Measurements from ENCODE around the gene LSM7.
"Not testable (repeated sequence)": the region's sequence is repeated elsewhere in the genome, so short reads cannot be mapped to it uniquely, and the experiment has no call there.

The LSM7 gene

DNA sequence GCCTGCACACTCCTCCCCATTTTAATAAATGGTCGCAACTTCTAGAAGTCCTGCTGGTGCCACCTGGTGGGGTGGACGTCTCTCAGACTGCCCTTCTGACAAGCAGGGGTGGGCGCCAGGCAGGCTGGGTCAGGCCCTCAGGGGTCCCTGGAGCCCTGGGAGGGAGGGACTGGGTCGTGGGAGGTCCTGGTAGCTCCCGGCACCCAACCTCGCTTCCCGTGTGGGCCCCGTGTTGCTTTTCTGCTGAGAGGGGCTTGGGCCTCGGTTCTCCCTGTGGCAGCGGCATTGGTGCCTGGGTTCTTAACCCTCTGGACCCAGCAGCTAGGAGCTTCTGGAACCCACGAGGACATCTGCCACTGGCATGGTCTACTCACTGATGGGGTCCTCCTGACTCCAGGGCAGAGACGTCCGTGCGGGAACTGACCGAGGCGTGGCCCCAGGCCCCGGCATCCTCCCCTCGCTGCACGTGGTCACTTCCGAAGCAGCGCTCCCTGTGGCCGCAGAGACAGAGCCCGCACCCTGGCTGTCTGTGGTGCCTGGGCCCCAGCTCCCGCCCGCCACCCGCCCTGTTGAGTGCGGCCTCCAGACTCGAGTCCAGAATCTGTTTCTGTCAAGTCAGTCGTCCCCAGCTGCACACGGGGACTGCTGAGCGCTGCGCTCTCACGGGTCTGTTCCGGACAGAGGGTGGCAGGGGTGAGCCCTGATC, 25.7 kb upstream of the LSM7 start:
- Histone ChIP-seq H3K9ac (ENCODE audit: low read length) (no peak overlapping the region), H3K36me3 (ENCODE audit: control insufficient read depth, insufficient read depth, low read length) (peaks cover 18% of the 10 kb centered on the region), H3K4me3 (ENCODE audit: low read depth, low read length) (no peak overlapping the region)

DNA sequence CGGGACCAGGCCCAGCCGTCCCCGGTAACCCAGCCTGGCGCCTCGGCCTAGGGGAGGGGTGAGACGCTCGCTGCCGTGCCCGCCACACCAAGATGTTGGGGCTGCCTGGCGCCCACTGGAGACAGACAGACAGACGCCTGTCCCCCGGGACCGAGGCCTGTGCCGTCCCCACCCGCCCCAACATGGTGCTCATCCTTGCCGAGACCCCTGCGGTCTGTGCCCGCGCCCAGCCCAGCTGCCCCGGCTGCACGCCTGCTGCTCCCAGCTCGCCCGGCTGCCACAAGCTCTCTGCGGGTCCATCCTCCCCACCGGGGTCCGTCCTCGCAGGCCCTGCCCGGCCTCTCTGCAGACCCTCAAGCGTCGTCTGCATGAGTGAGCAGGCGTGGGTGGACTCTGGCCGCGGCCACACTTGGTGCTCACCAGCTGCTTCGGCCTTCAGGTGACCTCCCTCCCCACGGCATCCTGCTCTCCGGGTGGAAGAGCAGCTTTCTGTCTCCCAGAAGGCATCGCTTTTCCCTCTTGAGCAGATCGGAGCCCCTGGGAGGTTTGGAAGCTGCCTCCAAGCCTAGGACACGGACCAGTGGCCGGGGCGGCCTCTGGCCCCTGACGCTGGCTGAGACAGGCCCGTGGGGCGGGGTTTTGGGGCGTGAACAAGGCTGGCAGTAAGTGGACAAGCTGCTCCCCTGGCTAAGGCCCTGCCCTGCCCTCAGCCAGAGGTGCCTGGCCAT, 24.9 kb upstream of the LSM7 start:
- H3K4me1 ChIP-seq (ENCODE audit: control insufficient read depth, insufficient read depth, low read length) = no peaks in the 10 kb centered on the region
- H3K4me3 ChIP-seq (ENCODE audit: low read depth, low read length) = no peak overlapping the region
- H3K9ac ChIP-seq (ENCODE audit: low read length) = no peak overlapping the region
- H3K27me3 ChIP-seq (ENCODE audit: control insufficient read depth, insufficient read depth, low read length) = peaks cover 5% of the 10 kb centered on the region; the same call in 1 of the 2 replicates
- H3K27ac ChIP-seq (ENCODE audit: low read depth, low read length) = peak overlapping the region; percentile 10; the same call in 1 of the 2 replicates
- no peaks in the 10 kb centered on the region for H3K9me3 ChIP-seq (ENCODE audit: control insufficient read depth, insufficient read depth, low read depth, low read length)
- peaks cover 24% of the 10 kb centered on the region for H3K36me3 ChIP-seq (ENCODE audit: control insufficient read depth, insufficient read depth, low read length)

More for the DNA sequence above, 25.7 kb upstream of the LSM7 start:
- Histone ChIP-seq H3K27ac (ENCODE audit: low read depth, low read length) (no peak overlapping the region), H3K9me3 (ENCODE audit: control insufficient read depth, insufficient read depth, low read depth, low read length) (no peaks in the 10 kb centered on the region), H3K4me1 (ENCODE audit: control insufficient read depth, insufficient read depth, low read length) (no peaks in the 10 kb centered on the region), H3K27me3 (ENCODE audit: control insufficient read depth, insufficient read depth, low read length) (peaks cover 12% of the 10 kb centered on the region)

DNA sequence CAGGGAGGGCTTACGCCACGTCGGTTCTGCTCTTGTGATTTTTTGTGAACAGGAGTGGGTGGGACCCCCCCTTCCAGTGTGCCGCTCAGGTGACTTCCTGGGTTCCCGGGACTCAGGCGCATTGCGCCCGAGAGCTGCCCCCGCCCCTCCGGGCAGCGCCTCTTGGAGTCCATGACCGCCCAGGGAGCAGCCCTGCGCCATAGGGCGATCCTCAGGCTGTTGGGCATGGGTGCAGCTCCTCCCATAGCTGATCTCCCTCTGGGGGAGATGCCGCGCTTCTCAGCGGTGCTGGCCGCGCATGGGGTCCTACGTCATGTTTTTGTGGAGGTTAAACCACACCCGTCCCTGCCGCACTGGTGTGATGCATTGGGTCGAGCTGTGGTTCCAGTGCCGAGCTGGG, 23.7 kb upstream of the LSM7 start:
- Histone ChIP-seq H3K9me3 (ENCODE audit: control insufficient read depth, insufficient read depth, low read depth, low read length) (no peaks in the 10 kb centered on the region), H3K9ac (ENCODE audit: low read length) (no peak overlapping the region), H3K4me1 (ENCODE audit: control insufficient read depth, insufficient read depth, low read length) (no peaks in the 10 kb centered on the region), H3K36me3 (ENCODE audit: control insufficient read depth, insufficient read depth, low read length) (peaks cover 25% of the 10 kb centered on the region), H3K27me3 (ENCODE audit: control insufficient read depth, insufficient read depth, low read length) (no peaks in the 10 kb centered on the region), H3K27ac (ENCODE audit: low read depth, low read length) (no peak overlapping the region), H3K4me3 (ENCODE audit: low read depth, low read length) (no peak overlapping the region)

DNA sequence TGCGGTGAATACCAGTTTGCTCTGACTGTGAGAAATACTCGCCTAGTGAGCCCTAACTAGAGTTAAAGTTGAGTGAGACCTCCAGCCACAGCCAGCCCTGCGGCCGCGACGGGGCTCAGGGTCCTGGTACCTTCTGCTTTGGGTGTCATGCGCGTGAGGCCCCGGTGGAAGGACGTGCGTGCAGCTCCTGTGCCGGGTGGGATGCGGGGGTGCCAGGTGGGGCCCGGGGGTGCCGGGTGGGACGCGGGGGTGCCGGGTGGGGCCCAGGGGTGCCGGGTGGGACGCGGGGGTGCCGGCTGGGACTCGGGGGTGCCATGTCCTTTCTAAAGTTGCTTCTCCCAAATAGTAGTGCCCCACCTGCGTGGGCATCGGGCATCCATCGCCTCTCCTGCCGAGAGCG, 23.2 kb upstream of the LSM7 start:
- H3K9me3 ChIP-seq (ENCODE audit: control insufficient read depth, insufficient read depth, low read depth, low read length) = no peaks in the 10 kb centered on the region
- H3K4me3 ChIP-seq (ENCODE audit: low read depth, low read length) = no peak overlapping the region
- no peak overlapping the region for H3K9ac ChIP-seq (ENCODE audit: low read length)
- peaks cover 27% of the 10 kb centered on the region for H3K36me3 ChIP-seq (ENCODE audit: control insufficient read depth, insufficient read depth, low read length)
- H3K27me3 ChIP-seq (ENCODE audit: control insufficient read depth, insufficient read depth, low read length) = no peaks in the 10 kb centered on the region
- no peak overlapping the region for H3K27ac ChIP-seq (ENCODE audit: low read depth, low read length)
- no peaks in the 10 kb centered on the region for H3K4me1 ChIP-seq (ENCODE audit: control insufficient read depth, insufficient read depth, low read length)

DNA sequence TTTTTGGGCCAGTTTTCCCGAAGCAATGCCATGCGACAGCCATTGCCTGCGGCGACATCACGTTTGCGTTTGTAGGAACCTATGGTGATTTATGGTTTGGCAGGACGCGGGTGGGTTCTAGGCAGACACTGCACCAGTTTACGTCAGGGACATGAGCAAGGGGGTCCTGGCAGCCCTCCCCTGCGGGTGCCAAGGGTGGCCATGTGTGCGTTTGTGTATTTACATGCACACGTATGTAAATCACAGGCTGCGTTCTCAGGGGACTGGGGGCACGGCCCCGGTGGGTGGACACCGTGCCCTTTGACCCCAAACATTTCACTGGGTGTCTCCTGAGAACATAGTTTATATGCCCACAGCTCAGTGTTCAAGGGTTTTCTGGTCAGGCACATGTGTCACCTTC, 22.3 kb upstream of the LSM7 start:
- Histone ChIP-seq H3K36me3 (ENCODE audit: control insufficient read depth, insufficient read depth, low read length) (peaks cover 30% of the 10 kb centered on the region), H3K27me3 (ENCODE audit: control insufficient read depth, insufficient read depth, low read length) (no peaks in the 10 kb centered on the region), H3K4me3 (ENCODE audit: low read depth, low read length) (no peak overlapping the region), H3K27ac (ENCODE audit: low read depth, low read length) (no peak overlapping the region), H3K9ac (ENCODE audit: low read length) (no peak overlapping the region), H3K9me3 (ENCODE audit: control insufficient read depth, insufficient read depth, low read depth, low read length) (no peaks in the 10 kb centered on the region), H3K4me1 (ENCODE audit: control insufficient read depth, insufficient read depth, low read length) (no peaks in the 10 kb centered on the region)

DNA sequence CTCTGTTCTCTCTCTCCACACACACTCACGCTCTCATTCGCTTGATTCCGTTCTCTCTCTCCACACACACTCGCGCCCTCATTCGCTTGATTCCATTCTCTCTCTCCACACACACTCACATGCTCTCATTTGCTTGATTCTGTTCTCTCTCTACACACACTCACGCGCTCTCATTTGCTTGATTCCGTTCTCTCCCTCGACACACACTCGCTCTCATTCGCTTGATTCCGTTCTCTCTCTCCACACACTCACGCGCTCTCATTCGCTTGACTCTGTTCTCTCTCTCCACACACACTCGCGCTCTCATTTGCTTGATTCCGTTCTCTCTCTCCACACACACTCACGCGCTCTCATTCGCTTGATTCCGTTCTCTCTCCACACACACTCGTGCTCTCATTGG, 21.4 kb upstream of the LSM7 start:
- peaks cover 34% of the 10 kb centered on the region for H3K36me3 ChIP-seq (ENCODE audit: control insufficient read depth, insufficient read depth, low read length)
- not testable (repeated sequence) for H3K4me1 ChIP-seq (ENCODE audit: control insufficient read depth, insufficient read depth, low read length); H3K9me3 ChIP-seq (ENCODE audit: control insufficient read depth, insufficient read depth, low read depth, low read length); H3K27me3 ChIP-seq (ENCODE audit: control insufficient read depth, insufficient read depth, low read length); H3K27ac ChIP-seq (ENCODE audit: low read depth, low read length); H3K4me3 ChIP-seq (ENCODE audit: low read depth, low read length); H3K9ac ChIP-seq (ENCODE audit: low read length)

DNA sequence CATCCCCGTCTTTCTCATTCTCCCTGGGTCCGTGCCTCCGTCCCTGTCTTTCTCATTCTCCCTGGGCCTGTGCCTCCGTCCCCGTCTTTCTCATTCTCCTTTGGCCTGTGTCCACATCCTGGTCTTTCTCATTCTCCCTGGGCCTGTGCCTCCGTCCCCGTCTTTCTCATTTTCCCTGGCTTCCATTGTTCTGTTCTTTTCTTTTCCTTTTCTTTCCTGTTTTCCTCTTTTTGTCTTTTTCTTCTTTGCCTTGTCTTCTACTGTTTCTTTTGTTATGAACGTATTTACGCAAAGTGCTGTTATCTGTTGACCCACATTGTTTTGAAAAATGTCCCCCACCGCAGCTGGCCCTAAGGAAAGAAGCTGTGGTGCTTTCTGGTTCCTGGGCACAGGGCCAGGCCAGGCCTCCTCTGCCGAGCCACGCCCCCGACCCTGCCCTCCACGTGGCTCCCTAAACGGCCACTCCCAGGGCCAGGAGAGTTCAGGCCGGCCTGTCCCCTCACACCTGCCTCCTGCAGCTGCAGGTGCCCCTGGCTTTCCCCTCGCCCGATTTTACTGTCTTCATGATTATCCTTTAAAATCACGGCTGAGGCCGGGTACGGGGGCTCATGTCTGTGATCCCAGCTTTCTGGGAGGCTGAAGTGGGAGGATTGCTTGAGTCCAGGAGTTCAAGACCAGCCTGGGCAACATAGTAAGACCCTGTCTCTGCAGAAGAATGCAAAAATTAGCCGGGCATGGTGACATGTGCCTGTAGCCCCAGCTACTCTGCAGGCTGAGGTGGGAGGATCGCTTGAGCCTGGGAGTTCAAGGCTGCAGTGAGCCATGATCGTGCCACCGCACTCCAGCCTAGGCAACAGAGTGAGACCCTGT, 17.6 kb upstream of the LSM7 start:
- H3K4me3 ChIP-seq (ENCODE audit: low read depth, low read length) = no peak overlapping the region
- H3K9ac ChIP-seq (ENCODE audit: low read length) = no peak overlapping the region
- no peak overlapping the region for H3K27ac ChIP-seq (ENCODE audit: low read depth, low read length)
- no peaks in the 10 kb centered on the region for H3K9me3 ChIP-seq (ENCODE audit: control insufficient read depth, insufficient read depth, low read depth, low read length)
- H3K36me3 ChIP-seq (ENCODE audit: control insufficient read depth, insufficient read depth, low read length) = peaks cover 50% of the 10 kb centered on the region
- no peaks in the 10 kb centered on the region for H3K4me1 ChIP-seq (ENCODE audit: control insufficient read depth, insufficient read depth, low read length)
- H3K27me3 ChIP-seq (ENCODE audit: control insufficient read depth, insufficient read depth, low read length) = no peaks in the 10 kb centered on the region

DNA sequence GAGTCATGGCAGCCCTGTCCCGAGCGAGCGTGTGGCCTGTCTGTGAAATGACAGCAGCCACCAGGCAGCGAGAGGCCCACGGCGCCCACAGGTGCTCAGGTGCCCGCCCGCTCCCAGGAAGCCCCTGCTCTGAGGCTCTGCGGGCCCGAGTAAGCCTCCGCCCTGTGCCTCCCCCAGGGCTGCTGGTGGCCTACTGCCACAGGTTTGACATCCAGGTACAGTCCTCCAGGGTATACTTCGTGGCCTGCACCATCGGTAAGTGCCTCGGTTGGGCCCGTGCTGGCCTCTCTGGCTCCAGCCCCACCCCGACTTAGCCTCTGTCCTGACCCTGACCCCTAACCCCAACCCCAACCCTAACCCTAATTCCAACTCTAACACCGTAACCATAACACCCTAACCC, 16.7 kb upstream of the LSM7 start:
- H3K9me3 ChIP-seq (ENCODE audit: control insufficient read depth, insufficient read depth, low read depth, low read length) = no peaks in the 10 kb centered on the region
- H3K9ac ChIP-seq (ENCODE audit: low read length) = no peak overlapping the region
- H3K4me1 ChIP-seq (ENCODE audit: control insufficient read depth, insufficient read depth, low read length) = no peaks in the 10 kb centered on the region
- H3K4me3 ChIP-seq (ENCODE audit: low read depth, low read length) = no peak overlapping the region
- no peaks in the 10 kb centered on the region for H3K27me3 ChIP-seq (ENCODE audit: control insufficient read depth, insufficient read depth, low read length)
- no peak overlapping the region for H3K27ac ChIP-seq (ENCODE audit: low read depth, low read length)
- H3K36me3 ChIP-seq (ENCODE audit: control insufficient read depth, insufficient read depth, low read length) = peaks cover 43% of the 10 kb centered on the region

DNA sequence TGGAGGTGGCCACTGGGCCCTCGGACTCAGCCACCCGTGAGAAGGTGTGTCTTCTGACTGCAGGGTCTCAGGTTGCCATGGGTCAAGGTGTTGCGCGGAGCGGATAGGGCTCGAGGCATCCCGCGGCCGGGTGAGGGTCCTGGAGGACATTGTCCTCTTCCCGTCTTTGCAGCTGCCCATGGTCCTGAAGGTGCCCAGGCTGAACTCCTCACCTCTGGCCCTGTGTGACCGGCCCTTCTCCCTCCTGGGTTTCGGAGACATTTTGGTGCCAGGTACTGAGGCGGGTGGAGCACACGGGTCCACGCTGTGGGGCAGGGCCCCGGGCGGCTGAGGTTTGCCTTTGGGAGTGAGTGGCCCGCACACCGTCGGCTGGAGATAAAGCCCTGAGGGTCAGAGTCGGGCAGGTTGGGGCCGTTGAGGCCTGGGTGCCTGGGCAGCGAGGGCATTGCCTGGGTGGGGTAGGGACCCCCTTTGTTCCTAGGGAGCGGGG, 16.0 kb upstream of the LSM7 start:
- H3K4me1 ChIP-seq (ENCODE audit: control insufficient read depth, insufficient read depth, low read length) = no peaks in the 10 kb centered on the region
- H3K4me3 ChIP-seq (ENCODE audit: low read depth, low read length) = no peak overlapping the region
- no peaks in the 10 kb centered on the region for H3K27me3 ChIP-seq (ENCODE audit: control insufficient read depth, insufficient read depth, low read length)
- no peaks in the 10 kb centered on the region for H3K9me3 ChIP-seq (ENCODE audit: control insufficient read depth, insufficient read depth, low read depth, low read length)
- H3K36me3 ChIP-seq (ENCODE audit: control insufficient read depth, insufficient read depth, low read length) = peaks cover 42% of the 10 kb centered on the region
- no peak overlapping the region for H3K27ac ChIP-seq (ENCODE audit: low read depth, low read length)
- no peak overlapping the region for H3K9ac ChIP-seq (ENCODE audit: low read length)

DNA sequence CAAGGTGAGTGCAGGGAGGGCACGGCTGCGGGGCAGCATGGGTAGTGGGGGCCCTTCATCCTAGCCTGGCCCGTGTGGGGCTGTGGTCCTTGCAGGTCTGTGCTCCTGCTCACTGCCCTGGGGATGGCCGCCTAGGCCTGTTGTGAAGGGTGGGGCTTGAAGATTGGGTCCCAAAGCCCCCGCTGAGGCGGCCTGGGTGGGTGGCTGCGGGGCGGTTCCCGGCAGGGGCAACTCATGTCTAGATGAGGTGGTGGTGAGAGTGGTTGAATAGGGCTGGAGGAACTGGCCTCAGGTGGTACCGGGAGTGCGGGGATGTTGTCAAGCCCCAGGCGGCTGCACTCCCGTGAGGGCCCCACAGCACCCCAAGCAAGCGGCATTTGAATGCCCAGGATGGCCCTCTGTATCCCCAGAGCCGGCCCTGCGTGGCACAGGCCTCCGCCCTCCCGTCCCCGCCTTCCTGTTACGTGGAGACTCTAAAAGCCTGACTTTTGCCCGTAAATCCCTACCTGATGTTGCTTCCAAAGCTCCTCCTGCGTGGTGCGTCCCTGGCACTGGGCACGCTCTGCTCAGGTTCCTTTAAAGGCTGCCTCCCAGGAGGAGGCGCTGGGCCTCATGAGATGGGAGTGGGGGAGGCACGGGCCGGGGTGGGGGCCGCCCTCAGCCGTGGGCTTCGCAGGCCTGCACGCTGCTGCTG, 15.1 kb upstream of the LSM7 start:
- no peaks in the 10 kb centered on the region for H3K4me1 ChIP-seq (ENCODE audit: control insufficient read depth, insufficient read depth, low read length)
- peaks cover 38% of the 10 kb centered on the region for H3K36me3 ChIP-seq (ENCODE audit: control insufficient read depth, insufficient read depth, low read length)
- no peak overlapping the region for H3K9ac ChIP-seq (ENCODE audit: low read length)
- no peak overlapping the region for H3K4me3 ChIP-seq (ENCODE audit: low read depth, low read length)
- H3K27ac ChIP-seq (ENCODE audit: low read depth, low read length) = no peak overlapping the region
- no peaks in the 10 kb centered on the region for H3K27me3 ChIP-seq (ENCODE audit: control insufficient read depth, insufficient read depth, low read length)
- no peaks in the 10 kb centered on the region for H3K9me3 ChIP-seq (ENCODE audit: control insufficient read depth, insufficient read depth, low read depth, low read length)
